Left lung (tissue), 10 donors: ENCODE data around the gene RTTN. TPM values are rescaled to one million over a fixed set of nuclear protein-coding genes. Genes with fewer than 3 reads are reported as not detected.

Source experiments
- ATAC-seq: fragments of 200-7000 bp; cut with Tn5 transposase; one replicate; pipeline ENCODE4 v1.9.1; 2020; ENCODE audit warnings: moderate library complexity
- DNase-seq, 4 donors: peaks; one replicate each; pipeline ENCODE4 v3.0.0-alpha.2; 2013 to 2020
- H3K27ac ChIP-seq, 2 donors: fragments of 200-600 bp; sonication (generic) in 1 of 2; one replicate each; pipeline versions ENCODE4 v1.5.0 to v1.8.0; 2020 to 2021
- H3K27me3 ChIP-seq, 2 donors: fragments of 200-600 bp; sonication (generic) in 1 of 2; one replicate each; pipeline versions ENCODE4 v1.5.0 to v1.8.0; 2020 to 2021
- H3K36me3 ChIP-seq, 2 donors: fragments of 200-600 bp; sonication (generic) in 1 of 2; one replicate each; pipeline versions ENCODE4 v1.5.0 to v1.8.0; 2020 to 2021
- H3K4me1 ChIP-seq, 2 donors: fragments of 200-600 bp; one replicate each; pipeline ENCODE4 v1.8.0; 2021
- H3K4me3 ChIP-seq, 2 donors: fragments of 200-600 bp; sonication (generic) in 1 of 2; one replicate each; pipeline versions ENCODE4 v1.5.0 to v1.8.0; 2020 to 2021; ENCODE audit warnings: mild to moderate bottlenecking in 1 of 2
- H3K9me3 ChIP-seq, 2 donors: fragments of 200-600 bp; sonication (generic) in 1 of 2; one replicate each; pipeline versions ENCODE4 v1.5.0 to v1.8.0; 2020 to 2021
- CTCF ChIP-seq, 2 donors: fragments of 200-600 bp; sonication (generic) in 1 of 2; IDR thresholded peaks; one replicate each; pipeline versions ENCODE4 v1.5.0 to v1.8.0; 2021; ENCODE audit warnings: antibody characterized with exemption in 2 of 2
- intact Hi-C, 2 donors: fragments of 100-400 bp; cut with DNase I; formaldehyde crosslinking; loops; one replicate each; pipeline versions ENCODE4 v1.11.2 to v1.14.2; 2022
- polyA plus RNA-seq, 6 donors: library from polyadenylated mRNA; unstranded; fragments of 120-200 nt; gene quantifications; one replicate each; pipeline ENCODE4 v1.2.1, GENCODE V29; 2013; ENCODE audit not compliant: insufficient read length in 6 of 6
- total RNA-seq, 2 donors: library from RNA; stranded (reverse); fragmentation: NEBNext Ultra II Directional; extraction: Animal tissue kit (Norgen Biotek cat#: 25700); gene quantifications; one replicate each; pipeline ENCODE4 v1.2.1, GENCODE V29; 2021
- donor health status: DM: no; HTN: yes; CAD: no.
- donor health status: DM: no; HTN: no; CAD: no.

RTTN gene
- total and polyA plus RNA-seq, 8 donors, result 9.8 to 25.4 (median 21.1) TPM

GRCh38 chr18:69957747-69958146, 247.7 kb downstream of the RTTN start:
- no peaks in the 10 kb centered on the region for H3K9me3 ChIP-seq
- ATAC-seq, result no peak
- H3K27me3 ChIP-seq, result no peaks in the 10 kb centered on the region
- H3K36me3 ChIP-seq, result no peaks in the 10 kb centered on the region
- no peak overlapping the region for H3K4me3 ChIP-seq
- no peak for DNase-seq
- intact Hi-C loops, result no loop called here
- TF ChIP-seq CTCF (IDR thresholded peaks at IDR 0.05), result no peak
- H3K27ac ChIP-seq, result no peak overlapping the region
- H3K4me1 ChIP-seq, result peaks cover 0 to 4% of the 10 kb centered on the region in 2 donors

GRCh38 chr18:69956665-69957620, 248.5 kb downstream of the RTTN start:
- Histone ChIP-seq H3K9me3 (no peaks in the 10 kb centered on the region), H3K4me3 (no peak overlapping the region), H3K27me3 (no peaks in the 10 kb centered on the region), H3K36me3 (no peaks in the 10 kb centered on the region), H3K27ac (no peak overlapping the region), H3K4me1 (peaks cover 0 to 4% of the 10 kb centered on the region in 2 donors)
- DNase-seq, result no peak
- intact Hi-C loops, result no loop called here
- no peak for ATAC-seq
- no peak for TF ChIP-seq CTCF (IDR thresholded peaks at IDR 0.05)

- no peak for TF ChIP-seq CTCF (IDR thresholded peaks at IDR 0.05)
- no peaks in the 10 kb centered on the region for H3K9me3 ChIP-seq
- no peak overlapping the region for H3K27ac ChIP-seq
- no peaks in the 10 kb centered on the region for H3K27me3 ChIP-seq
- intact Hi-C loops, result no loop called here
- H3K4me3 ChIP-seq, result no peak overlapping the region
- peaks cover 0 to 4% of the 10 kb centered on the region in 2 donors for H3K4me1 ChIP-seq
- ATAC-seq, result no peak
- H3K36me3 ChIP-seq, result no peaks in the 10 kb centered on the region
- DNase-seq, result no peak
Observed at GRCh38 chr18:69956057-69956456, 249.4 kb downstream of the RTTN start.

GRCh38 chr18:69954719-69955480, 250.6 kb downstream of the RTTN start:
- Histone ChIP-seq H3K9me3 (no peaks in the 10 kb centered on the region), H3K36me3 (no peaks in the 10 kb centered on the region), H3K4me1 (peaks cover 0 to 4% of the 10 kb centered on the region in 2 donors), H3K27ac (no peak overlapping the region), H3K27me3 (no peaks in the 10 kb centered on the region), H3K4me3 (no peak overlapping the region)
- ATAC-seq (no peak), DNase-seq (no peak)
- TF ChIP-seq CTCF (IDR thresholded peaks at IDR 0.05), result no peak
- intact Hi-C loops, result no loop called here

GRCh38 chr18:69953191-69953590, 252.3 kb downstream of the RTTN start:
- no peak for TF ChIP-seq CTCF (IDR thresholded peaks at IDR 0.05)
- H3K27me3 ChIP-seq, result no peaks in the 10 kb centered on the region
- DNase-seq (no peak), ATAC-seq (no peak)
- H3K4me1 ChIP-seq, result peaks cover 4 to 13% of the 10 kb centered on the region in 2 donors
- no peak overlapping the region for H3K4me3 ChIP-seq
- intact Hi-C loops, result no loop called here
- H3K36me3 ChIP-seq, result no peaks in the 10 kb centered on the region
- H3K27ac ChIP-seq, result no peak overlapping the region
- H3K9me3 ChIP-seq, result no peaks in the 10 kb centered on the region
